HG03280 (cell line): Measurements from ENCODE around the gene TMPRSS9.

Source experiments
- ATAC-seq: cut with Tn5 transposase; IDR thresholded peaks from one replicate; pipeline ENCODE4 v1.9.1; 2021; ENCODE audit warnings: mild to moderate bottlenecking, moderate library complexity; ENCODE audit not compliant: unreplicated experiment

Gene TMPRSS9

DNA sequence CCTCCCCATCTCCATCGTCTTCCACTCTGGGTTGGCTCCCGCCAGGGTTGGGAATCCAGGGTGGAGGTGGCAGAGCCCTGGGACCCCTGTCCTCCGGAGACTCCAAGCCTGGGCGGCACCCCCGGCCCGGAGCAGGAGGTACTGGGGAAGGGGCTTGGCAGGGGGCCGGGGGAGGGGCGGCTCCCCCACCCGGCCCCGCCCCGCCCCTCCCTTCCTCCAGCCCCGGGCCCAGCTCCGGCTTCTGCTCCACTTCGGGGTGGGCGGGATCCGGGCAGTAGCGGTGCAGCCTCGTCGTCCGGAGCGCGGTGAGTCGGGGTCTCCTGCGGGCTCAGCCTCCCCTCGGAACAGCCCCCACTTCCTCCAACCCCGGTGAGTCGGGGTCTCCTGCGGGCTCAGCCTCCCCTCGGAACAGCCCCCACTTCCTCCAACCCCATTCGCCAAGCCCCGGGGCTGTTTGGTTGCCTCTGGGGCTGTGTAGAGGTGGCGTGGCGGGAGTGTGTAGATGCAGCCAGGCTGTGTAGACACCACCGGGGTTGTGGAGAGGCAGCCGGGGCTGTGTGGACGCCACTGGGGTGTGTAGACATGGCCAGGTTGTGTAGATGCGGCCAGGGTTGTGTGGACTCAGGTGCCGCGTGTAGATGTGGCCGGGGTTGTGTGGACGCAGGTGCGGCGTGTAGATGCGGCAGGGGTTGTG is at the start of gene TMPRSS9:
TSS of gene TMPRSS9 (plus strand) at position 274 of the 694 bp plus-strand sequence. CDS start 29,521 bp downstream, outside the sequence.
- no peak for ATAC-seq

DNA sequence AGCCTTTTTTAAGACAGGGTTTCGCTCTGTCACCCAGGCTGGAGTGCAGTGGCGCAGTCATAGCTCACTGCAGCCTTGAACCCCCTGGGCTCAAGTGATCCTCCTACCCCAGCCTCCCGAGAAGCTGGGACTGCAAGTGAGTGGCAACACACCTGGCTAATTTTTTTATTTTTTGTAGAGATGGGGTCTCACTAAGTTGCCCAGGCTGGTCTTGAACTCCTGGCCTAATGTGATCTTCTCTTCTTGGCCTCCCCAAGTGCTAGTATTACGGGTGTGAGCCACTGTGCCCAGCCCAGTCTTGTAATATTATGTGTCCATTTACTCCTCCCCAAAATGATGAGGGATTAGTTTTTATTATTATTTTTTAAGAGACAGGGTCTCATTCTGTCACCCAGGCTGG is 49.0 kb upstream of the TMPRSS9 start:
- ATAC-seq = no peak

DNA sequence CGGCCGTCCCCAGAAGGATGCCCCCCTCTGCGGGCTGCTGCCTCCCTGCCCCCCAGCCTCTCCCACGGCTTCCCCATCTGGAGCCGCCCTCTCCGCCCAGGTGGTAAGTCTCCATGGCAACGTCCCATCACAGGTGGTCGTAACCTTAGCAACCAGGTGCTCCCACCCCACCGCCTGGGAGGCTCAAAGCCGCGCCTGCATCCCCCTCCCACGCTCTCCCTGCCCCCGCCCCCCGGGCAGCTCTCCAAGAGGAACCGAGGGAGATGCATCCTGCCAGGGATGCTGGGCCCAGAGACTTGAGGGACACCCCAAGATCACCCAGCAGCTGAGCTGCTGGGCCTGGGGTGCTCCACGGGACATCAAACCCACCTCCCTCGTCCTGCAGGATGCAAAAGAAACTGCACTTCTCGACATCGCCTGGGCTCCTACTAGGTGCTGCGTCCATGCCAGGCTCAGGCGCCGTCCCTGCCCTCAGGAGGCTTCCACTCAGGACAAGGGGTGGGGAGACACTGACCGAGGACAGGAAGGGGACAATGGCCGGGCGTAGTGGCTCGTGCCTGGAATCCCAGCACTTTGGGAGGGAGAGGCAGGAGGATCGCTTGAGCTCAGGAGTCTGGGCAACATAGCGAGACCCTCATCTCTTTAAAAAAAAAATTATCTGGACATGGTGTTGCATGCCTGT is 47.1 kb upstream of the TMPRSS9 start:
- no peak for ATAC-seq

DNA sequence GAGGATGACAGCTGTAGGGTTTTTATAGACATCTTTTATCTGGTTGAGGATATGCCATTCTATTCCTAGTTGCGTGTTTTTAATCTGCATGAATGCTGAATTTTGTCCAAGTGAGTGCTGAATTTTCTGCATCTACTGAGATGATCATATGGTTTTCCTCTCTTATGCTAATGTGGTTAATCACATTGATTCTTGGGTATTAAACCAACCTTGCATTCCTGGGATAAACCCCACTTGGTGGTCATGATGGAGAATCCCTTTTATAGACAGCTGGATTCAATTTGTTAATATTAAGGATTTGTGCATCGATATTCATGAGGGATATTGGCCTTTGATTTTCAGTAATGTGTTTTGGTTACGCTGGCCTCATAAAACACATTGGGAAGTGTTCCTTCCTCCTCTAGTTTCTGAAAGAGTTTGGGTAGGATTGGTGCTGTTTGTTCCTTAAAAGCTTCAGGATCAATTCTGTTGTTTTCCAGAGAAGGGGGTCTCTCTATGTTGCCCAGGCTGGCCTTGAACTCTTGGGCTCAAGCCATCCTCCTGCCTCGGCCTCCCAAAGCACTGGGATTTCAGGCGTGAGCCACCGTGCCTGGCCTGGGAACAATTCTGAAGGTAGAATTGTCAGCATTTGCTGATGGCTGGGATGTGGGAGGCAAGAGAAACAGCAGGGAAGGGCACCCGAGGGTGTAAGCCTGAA is 44.8 kb upstream of the TMPRSS9 start:
- no peak for ATAC-seq

DNA sequence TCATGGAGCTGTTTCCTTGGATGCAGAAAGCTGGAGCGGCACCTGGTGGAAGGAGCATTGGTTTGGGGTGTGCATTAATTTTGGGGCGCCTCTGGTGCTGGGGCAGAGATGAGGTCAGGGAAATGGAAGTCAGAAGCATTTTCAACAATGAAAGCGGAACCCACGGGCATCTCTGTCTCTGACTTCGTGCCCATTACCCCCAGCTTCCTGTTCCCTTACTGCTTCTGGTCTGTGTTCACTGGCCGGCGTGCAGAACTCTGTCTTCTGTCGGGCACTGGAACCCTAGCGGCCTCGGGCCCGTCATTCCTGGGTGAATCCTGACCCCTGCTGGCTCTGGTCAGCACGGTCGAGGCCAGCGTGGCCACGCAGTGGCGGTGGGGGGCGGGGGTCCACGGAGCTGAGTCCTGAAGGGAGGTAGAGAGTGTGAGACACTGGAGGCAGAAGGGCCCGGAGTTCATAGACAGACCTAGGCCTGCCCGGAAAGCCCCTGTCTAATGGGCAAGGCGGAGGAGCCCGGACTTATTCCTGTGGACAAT is 44.2 kb upstream of the TMPRSS9 start:
- no peak for ATAC-seq

DNA sequence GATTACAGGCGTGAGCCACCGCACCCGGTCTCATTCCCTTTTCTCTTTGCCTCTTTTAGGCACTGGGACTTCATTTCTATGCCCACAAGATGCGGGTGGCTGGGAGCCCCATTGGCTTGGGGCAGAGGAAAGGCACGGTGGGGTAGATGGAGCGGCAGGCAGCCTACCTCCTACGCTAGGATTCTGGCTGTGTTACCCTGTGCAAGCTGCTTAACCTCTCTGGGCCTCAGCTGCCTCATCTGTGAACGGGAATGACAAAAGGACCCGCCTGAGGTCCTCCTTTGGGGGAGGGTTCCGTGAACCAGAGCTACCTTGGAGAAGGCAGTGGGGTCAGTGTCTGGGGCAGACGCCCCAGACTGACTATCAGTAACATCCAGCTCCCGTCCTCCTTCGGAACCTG is 42.8 kb upstream of the TMPRSS9 start:
- no peak for ATAC-seq

DNA sequence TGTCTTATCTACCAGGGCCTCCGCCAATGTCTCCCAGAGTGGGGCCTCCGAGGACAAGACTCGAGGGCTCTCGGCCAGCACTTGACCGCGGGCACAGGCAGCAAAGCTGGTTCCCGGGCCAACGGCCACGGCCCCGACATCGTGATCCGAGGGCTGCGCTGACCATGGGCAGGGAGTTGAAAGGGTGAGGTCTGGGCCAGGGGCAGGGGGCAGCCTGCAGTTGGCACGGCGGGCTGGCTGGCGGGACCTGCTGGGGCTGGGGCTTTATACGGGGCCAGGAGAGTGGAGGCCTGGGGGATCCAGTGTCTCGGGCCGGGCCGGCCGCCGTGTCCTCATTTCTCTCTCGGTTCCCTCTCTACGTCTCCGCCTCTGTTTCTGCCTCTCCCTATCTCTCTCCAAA is 42.3 kb upstream of the TMPRSS9 start:
- ATAC-seq = no peak

DNA sequence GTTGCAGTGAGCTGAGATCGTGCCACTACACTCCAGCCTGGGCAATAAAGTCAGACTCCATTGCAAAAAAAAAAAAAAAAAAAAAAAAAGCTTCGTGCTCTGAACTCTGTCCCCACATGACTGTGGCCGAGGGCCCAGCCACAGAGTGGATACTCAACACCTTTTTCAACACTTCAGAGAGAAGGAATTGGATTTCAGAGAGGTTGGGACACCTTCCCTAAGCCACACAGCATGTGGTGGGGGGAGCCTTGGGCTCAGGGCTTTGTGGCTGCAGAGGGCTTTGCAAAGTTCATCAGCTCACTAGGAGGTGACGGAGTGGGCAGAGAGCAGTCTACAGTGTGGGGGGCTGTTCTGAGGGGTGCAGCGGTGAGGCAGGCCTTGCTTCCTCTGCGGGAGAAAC is 41.1 kb upstream of the TMPRSS9 start:
- no peak for ATAC-seq

DNA sequence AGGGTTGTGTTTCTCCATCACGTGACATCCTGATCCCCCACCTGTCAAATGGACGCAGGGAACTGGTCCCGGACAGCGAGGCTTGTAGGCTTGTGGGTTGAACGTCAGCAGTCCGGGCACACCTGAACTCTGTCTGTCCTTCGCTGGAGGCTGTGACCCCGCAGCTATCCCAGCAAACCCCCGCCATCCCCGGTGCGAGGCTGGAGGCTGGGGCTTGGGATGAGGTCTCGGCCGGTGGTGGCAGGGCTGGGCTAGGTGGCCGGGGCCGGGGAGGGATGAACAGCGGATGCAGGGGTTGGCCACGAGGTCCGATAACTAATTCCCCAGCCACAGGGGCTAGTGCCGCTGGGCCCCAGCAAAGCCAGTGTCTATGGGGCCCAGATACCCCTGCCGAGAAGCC is 40.5 kb upstream of the TMPRSS9 start:
- ATAC-seq = no peak

DNA sequence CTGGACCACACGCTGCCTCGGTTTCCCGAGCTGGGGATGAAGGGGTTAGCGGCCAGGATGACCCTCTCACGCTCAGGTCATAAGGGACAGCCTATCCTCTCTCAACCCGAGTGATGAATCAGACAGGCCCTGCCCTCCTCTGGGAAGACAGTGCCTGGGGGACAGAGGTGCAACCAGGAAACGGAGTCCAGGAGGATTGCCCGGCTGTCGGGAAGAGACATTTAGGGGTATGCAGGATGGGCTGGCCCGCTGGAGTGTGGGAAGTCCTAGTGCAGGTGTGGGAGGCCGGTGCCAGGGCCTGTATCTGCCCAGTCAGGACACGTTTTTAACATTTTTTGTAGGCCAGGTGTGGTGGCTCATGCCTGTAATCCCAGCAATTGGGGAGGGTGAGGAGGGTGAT is 40.0 kb upstream of the TMPRSS9 start:
- no peak for ATAC-seq

DNA sequence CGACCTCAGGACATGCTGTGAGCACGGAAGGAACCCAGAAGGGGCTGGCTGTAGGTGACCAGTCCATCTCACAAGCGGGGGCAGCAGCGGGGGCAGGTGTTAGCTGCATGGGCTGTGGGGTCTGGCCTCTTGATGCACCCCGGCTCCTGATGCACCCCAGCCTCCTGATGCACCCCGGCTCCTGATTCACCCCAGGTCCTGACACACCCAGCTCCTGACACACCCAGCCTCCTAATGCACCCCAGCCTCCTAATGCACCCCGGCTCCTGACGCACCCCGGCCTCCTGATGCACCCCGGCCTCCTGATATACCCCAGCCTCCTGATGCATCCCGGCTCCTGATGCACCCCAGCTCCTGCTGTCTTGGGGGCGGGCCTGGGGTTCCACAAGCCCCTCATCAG is 39.1 kb upstream of the TMPRSS9 start:
- no peak for ATAC-seq

DNA sequence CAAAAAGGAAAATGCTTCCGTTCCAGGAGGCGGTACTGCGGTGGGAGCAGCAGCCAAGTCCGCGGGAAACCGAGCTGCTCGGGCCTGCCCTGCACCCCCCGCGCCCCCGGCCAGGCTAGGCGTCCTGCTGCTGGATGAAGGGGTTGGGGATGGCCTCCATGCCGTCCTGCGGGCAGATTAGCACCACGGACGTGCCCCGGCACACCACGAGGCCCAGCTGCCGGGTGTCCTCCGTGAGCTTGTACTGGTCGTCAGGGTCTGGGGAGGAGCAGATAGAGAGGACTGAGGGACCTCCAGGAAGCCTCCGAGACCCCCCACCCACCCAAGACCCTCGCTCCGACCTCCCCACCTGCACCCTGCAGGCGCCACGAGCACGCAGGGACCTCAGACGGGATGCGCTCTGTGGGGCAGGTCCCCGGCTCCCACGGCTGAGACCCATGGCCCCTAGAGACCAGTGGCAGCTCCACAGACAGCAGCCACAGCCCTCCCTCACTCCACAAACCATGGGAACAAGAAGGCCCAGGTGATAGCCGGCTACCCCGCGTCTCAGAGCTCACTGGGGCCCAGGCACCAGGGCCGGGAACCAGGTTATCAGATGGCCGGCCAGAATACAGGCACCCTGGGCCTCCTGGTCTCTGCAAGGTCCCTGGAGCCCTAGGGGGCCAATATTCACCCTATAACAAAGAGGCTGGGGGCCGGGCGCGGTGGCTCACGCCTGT is 38.3 kb upstream of the TMPRSS9 start:
- ATAC-seq = no peak

DNA sequence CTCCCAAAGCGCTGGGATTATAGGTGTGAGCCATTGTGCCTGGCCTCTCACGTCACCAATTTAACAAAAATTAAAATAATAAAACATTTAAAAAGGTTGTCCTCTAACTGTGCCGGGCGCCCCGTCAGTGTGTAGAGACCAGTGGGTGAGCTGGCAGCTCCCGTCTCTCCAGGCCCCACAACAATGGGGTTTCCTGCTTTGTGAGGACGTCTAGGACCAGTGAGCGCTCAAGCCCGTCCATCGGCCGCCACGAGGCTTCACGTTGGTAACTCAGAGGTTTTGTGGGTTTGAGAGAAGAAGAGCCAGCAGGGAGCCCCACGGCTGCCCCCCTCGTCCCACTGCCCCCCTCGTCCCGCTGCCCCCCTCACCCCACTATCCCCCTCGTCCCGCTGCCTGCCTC is 36.4 kb upstream of the TMPRSS9 start:
- ATAC-seq = no peak

DNA sequence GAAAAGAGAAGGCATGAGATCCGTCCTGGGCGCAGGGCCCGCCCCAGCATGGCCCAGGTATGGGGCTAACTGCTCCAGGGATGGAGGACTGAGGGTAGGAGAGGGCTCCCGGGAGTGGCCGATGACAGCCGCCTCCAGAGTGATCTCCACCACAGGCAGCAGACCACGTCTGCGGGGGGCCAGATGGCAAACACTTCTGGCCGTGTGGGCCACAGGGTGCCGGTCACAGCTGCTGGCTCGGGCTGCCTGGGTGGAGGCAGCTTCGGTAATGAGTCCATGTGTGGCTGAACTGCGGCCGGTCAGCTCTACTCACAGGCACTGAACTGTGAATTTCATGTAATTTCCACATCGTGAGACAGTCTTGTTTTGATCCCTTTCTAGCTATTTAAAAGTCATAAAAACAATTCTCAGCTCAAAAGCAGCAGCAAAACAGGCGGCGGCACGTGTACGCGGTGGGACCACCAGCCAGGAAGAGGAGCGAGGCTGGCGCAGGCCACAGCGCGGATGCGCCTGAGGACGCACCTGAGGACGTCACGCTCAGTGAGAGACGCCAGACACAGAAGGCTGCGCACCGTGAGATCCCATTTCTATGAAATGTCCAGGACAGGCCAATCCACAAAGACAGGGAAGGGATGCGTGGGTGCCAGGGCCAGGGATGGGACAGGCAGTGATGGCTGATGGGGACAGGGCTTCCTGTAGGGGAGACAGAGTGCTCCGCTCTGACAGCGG is 35.7 kb upstream of the TMPRSS9 start:
- no peak for ATAC-seq

DNA sequence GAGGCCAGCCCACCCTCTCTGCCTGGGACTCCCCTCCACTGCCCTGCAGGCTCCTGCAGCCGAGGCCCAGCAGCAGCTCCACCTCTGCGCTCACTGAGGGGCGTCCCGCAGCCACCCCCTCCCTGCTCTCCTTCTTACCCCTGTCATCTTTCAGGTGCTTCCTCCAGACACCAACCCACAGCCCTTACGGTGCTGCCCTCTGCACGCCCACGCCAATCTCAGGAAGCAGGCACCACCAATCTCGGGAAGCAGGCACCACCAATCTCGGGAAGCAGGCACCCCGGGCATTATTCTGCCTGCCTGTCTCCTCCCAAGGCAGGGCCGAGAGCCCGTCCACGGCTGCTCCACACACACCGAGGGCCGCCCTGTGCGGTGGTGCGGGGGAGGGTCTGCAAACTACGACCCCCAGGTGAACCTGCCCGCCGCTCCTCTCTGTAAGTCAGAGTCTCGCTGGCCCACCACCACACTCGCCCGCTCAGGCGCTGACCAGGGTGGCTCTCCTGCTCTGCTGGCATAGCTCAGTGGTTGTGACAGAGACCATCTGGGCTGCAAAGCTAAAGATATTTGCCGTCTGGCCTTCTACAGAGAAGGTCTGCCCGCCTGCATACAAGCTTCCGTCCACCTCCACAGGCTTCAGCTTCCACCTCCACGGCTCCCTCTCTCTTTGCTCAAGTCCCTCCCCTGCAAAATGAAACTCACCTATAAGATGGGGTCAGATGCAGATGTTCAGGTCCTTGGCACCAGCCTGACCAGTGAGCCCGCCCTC is 34.6 kb upstream of the TMPRSS9 start:
- ATAC-seq = no peak

DNA sequence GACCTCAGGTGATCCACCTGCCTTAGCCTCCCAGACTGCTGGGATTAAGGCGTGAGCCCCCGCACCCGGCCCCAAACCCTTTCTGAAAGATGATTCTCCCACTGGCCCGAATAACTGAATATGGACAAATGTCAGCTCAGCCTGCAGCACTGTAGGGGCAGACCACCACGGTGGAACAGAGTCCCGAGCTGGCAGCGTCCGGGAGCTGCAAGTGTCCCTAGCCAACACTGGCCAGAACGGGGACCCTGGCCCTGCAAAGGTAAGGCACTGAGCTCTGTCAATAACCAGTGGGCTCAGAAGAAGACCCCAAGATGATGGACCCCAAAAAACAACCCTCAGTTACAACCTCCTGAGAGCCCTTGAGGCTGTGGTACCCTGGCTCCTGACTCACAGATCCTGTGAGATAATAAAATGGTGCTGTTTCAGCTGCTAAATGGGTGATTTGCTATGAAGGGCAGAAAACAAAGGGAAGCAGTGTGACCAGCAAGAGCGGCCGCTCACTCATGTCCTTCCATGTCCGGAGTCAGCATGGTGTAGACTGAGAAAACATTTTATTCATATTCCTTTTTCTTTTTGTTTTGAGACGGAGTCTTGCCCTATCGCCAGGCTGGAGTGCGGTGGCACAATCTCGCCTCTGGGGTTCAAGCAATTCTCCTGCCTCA is 33.2 kb upstream of the TMPRSS9 start:
- ATAC-seq = no peak

DNA sequence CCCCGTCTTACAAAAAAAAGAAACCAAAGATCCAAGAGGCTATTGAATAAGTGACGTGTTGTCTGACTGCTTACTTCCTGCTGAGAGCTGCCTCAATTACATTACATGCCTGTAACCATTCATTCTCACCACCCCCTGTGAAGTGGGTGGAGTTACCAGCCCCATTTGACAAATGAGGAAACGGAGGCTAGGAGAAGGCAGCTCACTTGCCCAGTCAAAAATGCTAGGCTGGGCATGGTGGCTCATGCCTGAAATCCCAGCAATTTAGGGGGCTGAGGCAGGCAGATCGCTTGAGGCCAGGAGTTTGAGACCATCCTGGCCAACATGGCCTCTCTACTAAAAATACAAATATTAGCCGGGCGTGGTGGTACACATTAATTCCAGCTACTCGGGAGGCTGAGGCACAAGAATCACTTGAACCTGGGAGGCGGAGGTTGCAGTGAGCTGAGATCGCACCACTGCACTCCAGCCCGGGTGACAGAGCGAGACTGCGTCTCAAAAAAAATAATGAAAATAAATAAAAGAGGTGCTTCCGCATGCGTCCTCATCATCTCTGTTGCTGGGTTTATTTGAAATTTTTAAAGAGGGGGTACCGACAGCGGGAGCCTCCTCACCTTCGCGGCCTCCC is 32.2 kb upstream of the TMPRSS9 start:
- peak; percentile 40 for ATAC-seq

DNA sequence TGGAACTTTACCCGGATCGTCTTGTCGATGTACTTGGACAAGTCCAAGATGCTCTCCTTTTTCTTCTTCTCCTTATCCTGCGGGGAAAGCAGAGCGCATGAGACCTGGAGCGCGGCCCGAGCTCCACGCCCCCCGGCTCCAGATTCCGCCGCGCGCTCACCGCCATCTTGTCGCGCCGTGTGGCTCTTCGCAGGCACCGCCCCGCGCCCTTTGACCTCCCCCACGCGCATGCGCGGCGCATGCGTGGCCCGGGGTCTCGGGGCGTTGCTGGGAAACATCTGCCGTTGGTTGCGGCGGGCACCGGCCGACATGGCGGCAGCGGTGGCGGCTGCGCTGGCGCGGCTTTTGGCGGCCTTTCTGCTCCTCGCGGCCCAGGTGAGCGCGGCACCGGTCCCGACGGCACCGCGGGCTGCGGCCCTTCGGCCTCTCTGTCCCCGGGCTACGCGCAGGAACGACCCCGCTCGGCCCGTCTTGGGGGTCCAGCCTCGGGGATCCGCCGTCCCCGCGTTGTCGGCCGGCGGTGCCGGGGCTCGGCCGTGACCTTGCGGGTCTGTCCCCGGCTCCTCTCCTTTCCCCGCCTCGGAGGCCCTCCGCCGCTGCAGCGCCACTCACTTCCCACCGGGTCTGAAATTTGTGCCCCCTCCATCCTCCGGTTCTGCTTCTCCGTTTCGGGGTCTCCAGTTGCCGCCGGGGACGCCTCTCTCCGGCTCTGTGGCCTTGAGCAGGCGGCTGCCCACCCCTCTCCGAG is 31.5 kb upstream of the TMPRSS9 start, which contains the start of the genes LSM7 and SPPL2B:
TSS of gene LSM7 (minus strand) at position 186 of the 748 bp plus-strand sequence. CDS start at position 166, 20 bp downstream.
TSS of gene SPPL2B (plus strand) at position 284 of the 748 bp plus-strand sequence. CDS start at position 310, 26 bp downstream.
- peak; percentile 60 for ATAC-seq
